Fibroblast of mammary gland (primary cell): ENCODE results near the gene DNMBP.
A peak's percentile ranks its signal among the peaks of the same experiment; 100 is the strongest.

Experiments
- DNase-seq: peaks from one replicate; pipeline ENCODE4 v3.0.0-alpha.2; 2010; ENCODE audit warnings: low read depth
- H3K4me3 ChIP-seq: 2 replicates; pipeline ENCODE4 v1.5.1; 2011; ENCODE audit warnings: low read depth, mild to moderate bottlenecking, low read length, moderate library complexity; ENCODE audit not compliant: control insufficient read depth
- TF ChIP-seq, protein P1 (sequence below): conservative IDR thresholded peaks from 2 replicates; pipeline ENCODE4 v1.5.1; 2011; ENCODE audit warnings: low read depth, low read length, inconsistent platforms; ENCODE audit not compliant: control insufficient read depth, insufficient read depth

Gene DNMBP

GRCh38 chr10:99851825-99852224 is 157.9 kb downstream of the DNMBP start:
- H3K4me3 ChIP-seq, result no peak overlapping the region
- DNase-seq, result no peak
- TF ChIP-seq, protein P1, sequence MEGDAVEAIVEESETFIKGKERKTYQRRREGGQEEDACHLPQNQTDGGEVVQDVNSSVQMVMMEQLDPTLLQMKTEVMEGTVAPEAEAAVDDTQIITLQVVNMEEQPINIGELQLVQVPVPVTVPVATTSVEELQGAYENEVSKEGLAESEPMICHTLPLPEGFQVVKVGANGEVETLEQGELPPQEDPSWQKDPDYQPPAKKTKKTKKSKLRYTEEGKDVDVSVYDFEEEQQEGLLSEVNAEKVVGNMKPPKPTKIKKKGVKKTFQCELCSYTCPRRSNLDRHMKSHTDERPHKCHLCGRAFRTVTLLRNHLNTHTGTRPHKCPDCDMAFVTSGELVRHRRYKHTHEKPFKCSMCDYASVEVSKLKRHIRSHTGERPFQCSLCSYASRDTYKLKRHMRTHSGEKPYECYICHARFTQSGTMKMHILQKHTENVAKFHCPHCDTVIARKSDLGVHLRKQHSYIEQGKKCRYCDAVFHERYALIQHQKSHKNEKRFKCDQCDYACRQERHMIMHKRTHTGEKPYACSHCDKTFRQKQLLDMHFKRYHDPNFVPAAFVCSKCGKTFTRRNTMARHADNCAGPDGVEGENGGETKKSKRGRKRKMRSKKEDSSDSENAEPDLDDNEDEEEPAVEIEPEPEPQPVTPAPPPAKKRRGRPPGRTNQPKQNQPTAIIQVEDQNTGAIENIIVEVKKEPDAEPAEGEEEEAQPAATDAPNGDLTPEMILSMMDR, result no peak

DNA sequence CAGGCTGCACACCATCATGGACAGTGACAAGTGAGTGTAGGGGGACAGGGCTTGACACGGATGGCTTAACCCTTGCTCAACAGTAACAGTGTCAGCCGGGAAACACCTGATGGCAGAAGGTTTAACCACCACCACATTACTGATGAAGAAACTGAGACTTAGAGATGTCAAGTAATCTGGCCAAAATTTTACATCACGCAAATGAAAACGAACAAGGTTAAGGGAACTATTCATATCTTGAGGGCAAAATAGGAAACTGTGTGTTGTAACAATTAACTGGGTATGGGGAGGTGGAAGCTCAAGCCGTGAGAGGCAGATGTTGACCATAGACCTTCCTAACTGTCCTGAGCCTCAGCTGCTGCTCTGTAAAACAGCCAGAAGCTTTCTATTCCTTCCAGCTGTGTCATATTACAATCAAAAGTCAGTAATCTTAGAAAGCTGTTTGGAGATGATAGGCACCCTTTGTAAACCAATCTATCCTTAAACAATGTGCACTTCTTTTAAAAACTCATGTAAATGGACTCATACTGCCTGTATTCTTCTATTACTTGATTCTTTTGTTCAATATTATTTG is 158.9 kb downstream of the DNMBP start:
- DNase-seq, result no peak
- TF ChIP-seq, protein P1, result no peak
- no peak overlapping the region for H3K4me3 ChIP-seq

GRCh38 chr10:99850021-99850766 is 159.6 kb downstream of the DNMBP start:
- DNase-seq, result no peak
- H3K4me3 ChIP-seq, result no peak overlapping the region
- TF ChIP-seq, protein P1, result no peak

DNA sequence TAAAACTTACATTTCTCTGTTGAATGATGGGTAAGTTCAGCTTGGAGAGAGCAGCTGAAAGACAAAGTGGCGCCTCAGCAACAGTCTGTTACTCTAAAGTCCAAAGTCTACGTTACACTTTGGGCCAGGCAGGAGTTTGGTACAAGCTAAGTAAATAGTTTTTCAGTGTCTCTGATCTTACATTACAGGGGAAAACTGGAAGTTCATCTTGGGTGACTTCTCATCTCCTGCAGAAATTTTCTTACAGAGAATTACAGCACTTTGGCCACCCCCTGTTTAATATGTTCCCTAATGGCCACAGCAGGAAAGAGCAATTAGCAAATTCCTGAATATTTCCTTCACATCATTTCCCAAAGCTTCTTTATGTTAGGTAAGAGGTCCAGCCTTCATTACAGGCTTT is 160.2 kb downstream of the DNMBP start:
- DNase-seq, result no peak
- TF ChIP-seq, protein P1, result no peak
- no peak overlapping the region for H3K4me3 ChIP-seq

- no peak for DNase-seq
- no peak overlapping the region for H3K4me3 ChIP-seq
- TF ChIP-seq, protein P1, result no peak
Observed at GRCh38 chr10:99849057-99849456, 160.7 kb downstream of the DNMBP start.

- no peak overlapping the region for H3K4me3 ChIP-seq
- TF ChIP-seq, protein P1, result peak; percentile 92
Observed at GRCh38 chr10:99845837-99846382, 163.8 kb downstream of the DNMBP start.

More at GRCh38 chr10:99845837-99846382, 163.8 kb downstream of the DNMBP start:
- DNase-seq, result peak; percentile 97
